IPS-NIHi11 (cell line): ENCODE measurements around the gene FBXO3.
A peak's percentile ranks its signal among the peaks of the same experiment; 100 is the strongest.

Source experiments
- DNase-seq: peaks from one replicate; pipeline ENCODE4 v3.0.0; 2012; ENCODE audit warnings: mixed read lengths, low spot score

The FBXO3 gene

GRCh38 chr11:33772870-33773269 lies 1.4 kb downstream of the FBXO3 start:
- DNase-seq: no peak

GRCh38 chr11:33772300-33772699 lies 2.0 kb downstream of the FBXO3 start:
- no peak for DNase-seq

GRCh38 chr11:33770236-33770635 lies 4.1 kb downstream of the FBXO3 start:
- no peak for DNase-seq

GRCh38 chr11:33769542-33769941 lies 4.8 kb downstream of the FBXO3 start:
- no peak for DNase-seq

- DNase-seq: no peak
These were observed 6.7 kb downstream of the FBXO3 start for GRCh38 chr11:33767624-33768023.

- no peak for DNase-seq
These were observed 8.2 kb downstream of the FBXO3 start for GRCh38 chr11:33766085-33766484.

- no peak for DNase-seq
These were observed 12.8 kb downstream of the FBXO3 start for GRCh38 chr11:33761471-33761870.

- no peak for DNase-seq
These were observed 20.9 kb downstream of the FBXO3 start for GRCh38 chr11:33753304-33753967.

- DNase-seq: no peak
These were observed 22.4 kb downstream of the FBXO3 start for GRCh38 chr11:33751878-33752277.

GRCh38 chr11:33747979-33748378 lies 26.3 kb downstream of the FBXO3 start:
- no peak for DNase-seq

GRCh38 chr11:33743291-33743690 lies 31.0 kb downstream of the FBXO3 start:
- no peak for DNase-seq

GRCh38 chr11:33742249-33742851 lies 32.0 kb downstream of the FBXO3 start:
- no peak for DNase-seq

GRCh38 chr11:33741806-33742205 lies 32.5 kb downstream of the FBXO3 start:
- DNase-seq: no peak

- no peak for DNase-seq
These were observed 36.9 kb downstream of the FBXO3 start for GRCh38 chr11:33737362-33737821.

- peak; percentile 97 for DNase-seq
These were observed 38.0 kb downstream of the FBXO3 start, which contains the start of gene CD59 for GRCh38 chr11:33736148-33736812. Gene CD59 (minus strand): TSS chr11:33736423. CDS start chr11:33722445, 13,978 bp downstream.

GRCh38 chr11:33735271-33736147 lies 38.8 kb downstream of the FBXO3 start:
- DNase-seq: peak; percentile 30

GRCh38 chr11:33734441-33735270 lies 39.7 kb downstream of the FBXO3 start:
- DNase-seq: no peak

- DNase-seq: no peak
These were observed 40.3 kb downstream of the FBXO3 start for GRCh38 chr11:33733980-33734379.

- no peak for DNase-seq
These were observed 42.4 kb downstream of the FBXO3 start for GRCh38 chr11:33731723-33732531.

- no peak for DNase-seq
These were observed 43.6 kb downstream of the FBXO3 start for GRCh38 chr11:33730716-33731115.
